H1 (cell line): ENCODE results near the gene ABHD11. TPM values are rescaled to one million over a fixed set of nuclear protein-coding genes. Genes with fewer than 3 reads are reported as not detected.
A peak's percentile ranks its signal among the peaks of the same experiment; 100 is the strongest.

Experiments
- CTCF ChIA-PET: fragments of 300-600 bp; sonication (Branson Sonifier 250); formaldehyde crosslinking; loops from one replicate; lab custom pipeline; 2021; ENCODE audit not compliant: partially characterized antibody; lab: Charles Lee
- POLR2A ChIA-PET: fragments of 300-600 bp; sonication (Branson Sonifier 250); formaldehyde crosslinking; loops from one replicate; lab custom pipeline; 2021; ENCODE audit warnings: inconsistent platforms; ENCODE audit not compliant: partially characterized antibody; lab: Charles Lee
- DNase-seq, 2 experiments: peaks; one replicate each; pipeline versions ENCODE4 v3.0.0 to v3.0.0-alpha.2; 2010 to 2022; ENCODE audit warnings: low spot score in 2 of 2, low read depth in 1 of 2, mixed read lengths in 1 of 2
- FAIRE-seq: peaks from 2 replicates; lab custom pipeline; 2011; peaks lifted over from hg19 to GRCh38; lab: Jason Lieb, UNC
- H2AFZ ChIP-seq: 2 replicates; pipeline ENCODE4 v1.8.1; 2012; ENCODE audit warnings: low read length, inconsistent platforms
- H2AK5ac ChIP-seq: 2 replicates; pipeline ENCODE4 v1.6.1; 2013; ENCODE audit warnings: low read depth, low read length
- H2BK120ac ChIP-seq: replicated peaks from 2 replicates; pipeline ENCODE3; 2013; ENCODE audit warnings: low read depth, low read length, inconsistent platforms
- H2BK12ac ChIP-seq: 2 replicates; pipeline ENCODE4 v1.6.1; 2013; ENCODE audit warnings: low read depth, low read length
- H2BK15ac ChIP-seq: 2 replicates; pipeline ENCODE4 v1.6.1; 2013; ENCODE audit warnings: low read length
- H2BK20ac ChIP-seq: 2 replicates; pipeline ENCODE4 v1.6.1; 2013; ENCODE audit warnings: low read length
- H2BK5ac ChIP-seq: 2 replicates; pipeline ENCODE4 v1.6.1; 2013; ENCODE audit warnings: low read depth, low read length
- H3K14ac ChIP-seq: 2 replicates; pipeline ENCODE4 v1.6.1; 2013; ENCODE audit warnings: inconsistent platforms; ENCODE audit not compliant: insufficient read length
- H3K18ac ChIP-seq: 2 replicates; pipeline ENCODE4 v1.6.1; 2013; ENCODE audit warnings: low read length; ENCODE audit errors: extremely low read depth
- H3K23ac ChIP-seq: 2 replicates; pipeline ENCODE4 v1.6.1; 2013; ENCODE audit warnings: inconsistent platforms; ENCODE audit not compliant: insufficient read length
- H3K23me2 ChIP-seq: 2 replicates; pipeline ENCODE4 v1.6.1; 2013; ENCODE audit warnings: low read depth, low read length
- H3K27ac ChIP-seq: 2 replicates; pipeline ENCODE4 v1.6.1; 2011; ENCODE audit warnings: low read depth, low read length, inconsistent platforms
- H3K27me3 ChIP-seq, 4 experiments: replicated peaks in 1 of 4; 1 replicate in 1 of 4; 2 replicates in 3 of 4; pipeline versions ENCODE4 v1.6.1 to v1.8.1; 2011 to 2013; ENCODE audit warnings: low read length in 3 of 4, mild to moderate bottlenecking in 3 of 4, inconsistent platforms in 2 of 4, mixed read lengths in 2 of 4, moderate library complexity in 1 of 4; ENCODE audit not compliant: control insufficient read depth in 3 of 4, insufficient read depth in 3 of 4; ENCODE audit errors: extremely low read depth in 1 of 4
- H3K36me3 ChIP-seq, 4 experiments: 2 replicates each; pipeline versions ENCODE4 v1.6.1 to v1.8.1; 2011 to 2013; ENCODE audit warnings: mild to moderate bottlenecking in 4 of 4, low read length in 3 of 4, moderate library complexity in 2 of 4, control low read depth in 1 of 4, inconsistent platforms in 1 of 4; ENCODE audit not compliant: insufficient read depth in 4 of 4, control insufficient read depth in 2 of 4
- H3K4ac ChIP-seq: replicated peaks from 2 replicates; pipeline ENCODE3; 2013; ENCODE audit warnings: low read length, low read depth, mixed read lengths, inconsistent platforms; ENCODE audit not compliant: insufficient read length
- H3K4me1 ChIP-seq, 4 experiments: replicated peaks in 1 of 4; 1 replicate in 1 of 4; 2 replicates in 3 of 4; pipeline versions ENCODE4 v1.6.1 to v1.8.1; 2011 to 2013; ENCODE audit warnings: low read length in 3 of 4, inconsistent platforms in 2 of 4, mixed read lengths in 1 of 4; ENCODE audit not compliant: insufficient read depth in 4 of 4, control insufficient read depth in 3 of 4
- H3K4me2 ChIP-seq, 2 experiments: 2 replicates each; pipeline versions ENCODE4 v1.6.1 to v1.8.1; 2011 to 2013; ENCODE audit warnings: low read depth in 2 of 2, low read length in 2 of 2, control low read depth in 1 of 2, inconsistent platforms in 1 of 2, mild to moderate bottlenecking in 1 of 2; ENCODE audit not compliant: insufficient read depth in 1 of 2
- H3K4me3 ChIP-seq, 4 experiments: fragments of 200-600, 300-600 bp in 1 of 4; sonication (generic), shearing (Covaris generic), sonication (Bioruptor Twin) in 1 of 4; 2 replicates each; pipeline versions ENCODE4 v1.5.1 to v1.8.1; 2011 to 2016; ENCODE audit warnings: low read length in 4 of 4, low read depth in 3 of 4, control low read depth in 2 of 4, inconsistent platforms in 2 of 4, mild to moderate bottlenecking in 2 of 4, mixed read lengths in 1 of 4, moderate library complexity in 1 of 4; ENCODE audit not compliant: insufficient read depth in 2 of 4; ENCODE audit errors: extremely low read depth in 1 of 4
- H3K56ac ChIP-seq: replicated peaks from 2 replicates; pipeline ENCODE3; 2013; ENCODE audit warnings: low read depth, mild to moderate bottlenecking, mixed read lengths, low read length, inconsistent platforms; ENCODE audit not compliant: insufficient read length
- H3K79me1 ChIP-seq: 2 replicates; pipeline ENCODE4 v1.6.1; 2013; ENCODE audit warnings: low read depth, low read length, control low read depth
- H3K79me2 ChIP-seq, 2 experiments: 2 replicates each; pipeline versions ENCODE4 v1.6.1 to v1.8.1; 2012 to 2013; ENCODE audit warnings: low read length in 2 of 2, mild to moderate bottlenecking in 2 of 2, inconsistent platforms in 1 of 2; ENCODE audit not compliant: insufficient read depth in 2 of 2, control insufficient read depth in 1 of 2
- H3K9ac ChIP-seq, 4 experiments: replicated peaks in 1 of 4; 1 replicate in 1 of 4; 2 replicates in 3 of 4; pipeline versions ENCODE4 v1.6.1 to v1.8.1; 2011 to 2013; ENCODE audit warnings: low read depth in 3 of 4, low read length in 3 of 4, control low read depth in 2 of 4, mild to moderate bottlenecking in 2 of 4, moderate library complexity in 2 of 4, inconsistent platforms in 1 of 4; ENCODE audit errors: extremely low read depth in 1 of 4
- H3K9me3 ChIP-seq, 2 experiments: 2 replicates each; pipeline versions ENCODE4 v1.6.1 to v1.8.1; 2012 to 2013; ENCODE audit warnings: mild to moderate bottlenecking in 2 of 2, moderate library complexity in 2 of 2, control low read depth in 1 of 2, inconsistent platforms in 1 of 2, low read depth in 1 of 2, low read length in 1 of 2, mixed read lengths in 1 of 2; ENCODE audit not compliant: insufficient read depth in 2 of 2
- H4K20me1 ChIP-seq, 2 experiments: replicated peaks in 1 of 2; 2 replicates each; pipeline versions ENCODE3 to v1.8.1; 2011 to 2013; ENCODE audit warnings: inconsistent platforms in 2 of 2, low read length in 2 of 2, mild to moderate bottlenecking in 1 of 2; ENCODE audit not compliant: insufficient read depth in 2 of 2, control insufficient read depth in 1 of 2
- H4K5ac ChIP-seq: 2 replicates; pipeline ENCODE4 v1.6.1; 2013; ENCODE audit warnings: low read length, low read depth, mixed read lengths, inconsistent platforms; ENCODE audit not compliant: insufficient read length
- H4K8ac ChIP-seq: 2 replicates; pipeline ENCODE4 v1.8.0; 2013; ENCODE audit warnings: mild to moderate bottlenecking, moderate library complexity, low read length, inconsistent platforms; ENCODE audit not compliant: insufficient read depth; ENCODE audit errors: extremely low read depth
- H4K91ac ChIP-seq: replicated peaks from 2 replicates; pipeline ENCODE3; 2013; ENCODE audit warnings: low read length, mixed read lengths, inconsistent platforms; ENCODE audit not compliant: insufficient read length
- CBX5 ChIP-seq: fragments of 300-800, 300-1000 bp; sonication (generic); IDR thresholded peaks from 2 replicates; pipeline ENCODE4 v1.7.1; 2016; ENCODE audit warnings: antibody characterized with exemption, low read length, low read depth
- CBX8 ChIP-seq: fragments of 300-800, 300-1000 bp; sonication (generic); IDR thresholded peaks from 2 replicates; pipeline ENCODE4 v1.7.1; 2016; ENCODE audit warnings: low read depth, low read length, borderline replicate concordance
- NRF1 ChIP-seq: IDR thresholded peaks from 2 replicates; pipeline ENCODE4 v1.6.1; 2011; ENCODE audit warnings: mild to moderate bottlenecking, low read depth, low read length, improper control_type of control experiment
- RFX5 ChIP-seq: IDR thresholded peaks from 2 replicates; pipeline ENCODE4 v1.6.1; 2011; ENCODE audit warnings: low read depth, low read length, improper control_type of control experiment, borderline replicate concordance
- SAP30 ChIP-seq: fragments of 300-600 bp; sonication (generic); IDR thresholded peaks from 2 replicates; pipeline ENCODE4 v1.7.1; 2012; ENCODE audit warnings: low read length, moderate library complexity, mild to moderate bottlenecking, inconsistent platforms; ENCODE audit not compliant: insufficient read depth, insufficient replicate concordance
- ZNF274 ChIP-seq: IDR thresholded peaks from 2 replicates; pipeline ENCODE4 v1.7.0; 2012; ENCODE audit warnings: low read length, borderline replicate concordance; ENCODE audit errors: extremely low read depth
- WGBS, 2 experiments: shearing (Covaris generic) in 1 of 2; methylation state at CpG; one replicate each; pipeline versions ENCODE4 v1.1.6 to v1.1.7; 2013 to 2015; ENCODE audit warnings: low lambda C conversion rate in 2 of 2, mixed read lengths in 2 of 2, inconsistent platforms in 1 of 2, low coverage in 1 of 2, missing lambda C conversion rate in 1 of 2; ENCODE audit not compliant: insufficient replicate concordance in 2 of 2, insufficient coverage in 1 of 2, insufficient read length in 1 of 2; ENCODE audit errors: extremely low coverage in 1 of 2, missing lambda C conversion rate in 1 of 2; 5-methylcytosine and 5-hydroxymethylcytosine counted together
- polyA plus RNA-seq, 7 experiments: library from polyadenylated mRNA; depleted of rRNA in 3 of 7; stranded (reverse) in 5 of 7; unstranded in 2 of 7; fragments of >200 nt in 5 of 7; fragments of 200-250 nt in 2 of 7; gene quantifications; 1 replicate in 5 of 7; 2 replicates in 1 of 7; 4 replicates in 1 of 7; pipeline versions ENCODE4 v1.2.1 to v1.2.3, GENCODE V29; 2011 to 2013; ENCODE audit warnings: missing spikeins in 2 of 7, mixed read lengths in 2 of 7
- total RNA-seq: library from RNA; stranded (reverse); fragmentation: NEBNext Ultra II Directional; extraction: Animal tissue kit (Norgen Biotek cat#: 25700); gene quantifications from 2 replicates; pipeline ENCODE4 v1.2.1, GENCODE V29; 2021

Gene ABHD11
- total and polyA plus RNA-seq, 2 of the 8 experiments (the other 6 are each of a cell fraction or from before 2014, with no cell fraction given) = 19.8 to 42.2 TPM

- Histone ChIP-seq H2BK12ac (0 out of 2 replicates have a peak overlapping the region, but pooled peaks have one; percentile 60), H3K4me3 (no peak overlapping the region), H4K91ac (no peak overlapping the region), H4K8ac (no peak overlapping the region), H3K4me1 (peaks cover 0 to 19% (median 11%) of the 10 kb centered on the region in 4 experiments; a peak in 6 of 7 replicates), H4K5ac (no peak overlapping the region), H3K36me3 (0 out of 8 replicates have a peak, but pooled peaks cover 0 to 2% (median 0%) of the 10 kb centered on the region in 4 experiments), H3K79me1 (no peaks in the 10 kb centered on the region; the same call in none of the 2 replicates), H3K4ac (no peak overlapping the region), H3K23ac (no peak overlapping the region), H3K4me2 (no peak overlapping the region), H3K18ac (no peak overlapping the region), H2BK120ac (no peak overlapping the region), H3K79me2 (no peaks in the 10 kb centered on the region), H3K9me3 (no peaks in the 10 kb centered on the region), H3K23me2 (peaks cover 9% of the 10 kb centered on the region; the same call in 1 of the 2 replicates), H3K14ac (no peak overlapping the region), H2BK5ac (no peak overlapping the region), H2BK15ac (no peak overlapping the region), H2AFZ (no peak overlapping the region), H2AK5ac (0 out of 2 replicates have a peak overlapping the region, but pooled peaks have one; percentile 24), H3K27ac (no peak overlapping the region), H2BK20ac (no peak overlapping the region), H4K20me1 (peaks cover 0 to 3% of the 10 kb centered on the region in 2 experiments), H3K56ac (no peak overlapping the region), H3K9ac (no peak overlapping the region), H3K27me3 (no peaks in the 10 kb centered on the region; a peak in 2 of 7 replicates)
- FAIRE-seq (no peak), DNase-seq (no peak)
- ChIA-PET CTCF (interaction anchor here (0.6 to 1.2 kb wide), 2 partner anchors 44 to 88 kb away, joined by 3 to 4 read pairs; no protein-coding TSS in a partner anchor), POLR2A (interaction anchor here (0.6 kb wide), 1 partner anchor 13 kb away, joined by 3 read pairs; no protein-coding TSS in a partner anchor)
- 89% methylated on average over 17 of the region's 17 CpGs; no CpG with 5 or more reads in 1 of the 2 experiments for WGBS, 2 experiments
- TF ChIP-seq CBX8 (no peak), ZNF274 (no peak), RFX5 (no peak), NRF1 (no peak), SAP30 (no peak), CBX5 (no peak)
Measured at GRCh38 chr7:73766556-73767229, 28.1 kb upstream of the ABHD11 start.
